Urinary bladder (tissue), 4 donors: ENCODE measurements around the gene SIRT1. TPM values are rescaled to one million over a fixed set of nuclear protein-coding genes. Genes with fewer than 3 reads are reported as not detected.

Experiments used
- DNase-seq: peaks from one replicate; pipeline ENCODE4 v3.0.0-alpha.2; 2015; ENCODE audit errors: extremely low spot score
- H3K27ac ChIP-seq: one replicate; pipeline ENCODE4 v1.5.1; 2013; ENCODE audit warnings: low read depth, mild to moderate bottlenecking, moderate library complexity
- H3K36me3 ChIP-seq: one replicate; pipeline ENCODE4 v1.6.1; 2013; ENCODE audit warnings: mild to moderate bottlenecking, moderate library complexity; ENCODE audit not compliant: insufficient read depth
- H3K4me1 ChIP-seq: one replicate; pipeline ENCODE4 v1.6.1; 2013; ENCODE audit warnings: mild to moderate bottlenecking, moderate library complexity; ENCODE audit not compliant: insufficient read depth
- H3K4me3 ChIP-seq: one replicate; pipeline ENCODE4 v1.5.1; 2013; ENCODE audit warnings: low read depth, low read length
- WGBS: extraction: QIAGEN DNeasy Blood & Tissue Kit; methylation state at CpG from one replicate; pipeline ENCODE4 v1.1.7; 2013; 5-methylcytosine and 5-hydroxymethylcytosine counted together
- polyA plus RNA-seq: library from polyadenylated mRNA; stranded (reverse); fragments of 200-250 nt; gene quantifications from one replicate; pipeline ENCODE4 v1.2.3, GENCODE V29; 2013
- total RNA-seq: library from RNA; depleted of rRNA; stranded (reverse); fragments of >200 nt; gene quantifications from one replicate; pipeline ENCODE4 v1.2.3, GENCODE V29; 2014
- donor health status: healthy with polysubstance abuse.
- donor health status: healthy.

The SIRT1 gene
- total and polyA plus RNA-seq, 2 donors, result 19.2 to 41.3 TPM

GRCh38 chr10:67912331-67912946 is 28.0 kb downstream of the SIRT1 start:
- WGBS, result 84% methylated on average over 2 of the region's 2 CpGs
- no peak overlapping the region for H3K27ac ChIP-seq
- no peak overlapping the region for H3K4me3 ChIP-seq
- H3K36me3 ChIP-seq, result peaks cover 15% of the 10 kb centered on the region
- no peaks in the 10 kb centered on the region for H3K4me1 ChIP-seq
- no peak for DNase-seq

DNA sequence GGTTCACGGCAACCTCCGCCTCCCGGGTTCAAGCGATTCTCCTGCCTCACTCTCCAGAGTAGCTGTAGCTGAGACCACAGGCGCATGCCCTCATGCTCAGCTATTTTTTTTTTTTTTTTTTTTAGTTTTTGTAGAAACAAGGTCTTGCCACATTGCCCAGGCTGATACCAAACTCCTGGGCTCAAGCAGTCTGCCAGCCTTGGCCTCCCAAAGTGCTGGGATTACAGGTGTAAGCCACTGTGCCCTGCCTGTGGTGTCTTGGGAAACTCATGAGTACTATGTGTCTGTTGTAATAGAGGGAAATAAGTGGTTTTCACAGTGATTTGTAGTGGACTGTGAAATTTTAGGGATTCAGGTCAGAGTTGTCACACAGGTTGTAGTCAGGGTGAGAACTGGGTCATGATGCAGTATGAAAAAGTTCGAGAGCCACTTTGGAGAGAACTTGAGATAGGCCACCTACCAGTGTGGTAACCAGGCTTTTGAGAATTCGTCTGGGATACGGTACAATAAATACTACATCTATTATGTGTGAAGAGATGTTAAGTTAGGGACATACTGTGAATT is 30.4 kb downstream of the SIRT1 start:
- DNase-seq, result no peak
- Histone ChIP-seq H3K27ac (no peak overlapping the region), H3K4me1 (no peaks in the 10 kb centered on the region), H3K4me3 (no peak overlapping the region), H3K36me3 (peaks cover 17% of the 10 kb centered on the region)
- WGBS, result 96% methylated on average over 8 of the region's 8 CpGs

GRCh38 chr10:67917169-67917568 is 32.7 kb downstream of the SIRT1 start:
- H3K4me1 ChIP-seq, result no peaks in the 10 kb centered on the region
- H3K27ac ChIP-seq, result no peak overlapping the region
- 73% methylated on average over 2 of the region's 2 CpGs for WGBS
- no peak overlapping the region for H3K4me3 ChIP-seq
- H3K36me3 ChIP-seq, result peaks cover 15% of the 10 kb centered on the region
- no peak for DNase-seq

- 67% methylated on average over 1 of the region's 1 CpG for WGBS
- no peak overlapping the region for H3K4me3 ChIP-seq
- H3K36me3 ChIP-seq, result peaks cover 11% of the 10 kb centered on the region
These were observed 33.2 kb downstream of the SIRT1 start for GRCh38 chr10:67917679-67918078.

DNA sequence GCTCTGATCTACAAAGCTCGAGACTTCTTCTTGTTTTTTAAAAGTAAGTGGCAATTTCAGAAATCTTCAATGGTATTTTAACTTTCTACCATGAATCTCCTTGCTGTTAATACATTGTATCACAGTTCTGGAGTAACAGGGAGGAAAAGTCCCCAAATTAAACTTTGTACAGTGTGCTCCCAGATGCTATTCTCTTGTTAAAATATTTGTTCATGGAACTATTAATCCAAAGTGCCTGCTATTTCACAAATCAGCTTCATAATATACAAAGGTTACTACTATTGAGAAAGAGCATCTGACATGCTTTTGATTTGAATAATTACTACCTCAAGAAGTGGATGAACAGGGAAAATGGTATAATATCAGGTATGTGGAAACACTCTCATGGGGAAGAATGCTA is 36.6 kb downstream of the SIRT1 start:
- Histone ChIP-seq H3K4me1 (no peaks in the 10 kb centered on the region), H3K27ac (no peak overlapping the region), H3K36me3 (peaks cover 6% of the 10 kb centered on the region), H3K4me3 (no peak overlapping the region)
- DNase-seq, result no peak
- WGBS, result 92% methylated on average over 1 of the region's 1 CpG

More at GRCh38 chr10:67917679-67918078, 33.2 kb downstream of the SIRT1 start:
- Histone ChIP-seq H3K4me1 (no peaks in the 10 kb centered on the region), H3K27ac (no peak overlapping the region)
- DNase-seq, result no peak

DNA sequence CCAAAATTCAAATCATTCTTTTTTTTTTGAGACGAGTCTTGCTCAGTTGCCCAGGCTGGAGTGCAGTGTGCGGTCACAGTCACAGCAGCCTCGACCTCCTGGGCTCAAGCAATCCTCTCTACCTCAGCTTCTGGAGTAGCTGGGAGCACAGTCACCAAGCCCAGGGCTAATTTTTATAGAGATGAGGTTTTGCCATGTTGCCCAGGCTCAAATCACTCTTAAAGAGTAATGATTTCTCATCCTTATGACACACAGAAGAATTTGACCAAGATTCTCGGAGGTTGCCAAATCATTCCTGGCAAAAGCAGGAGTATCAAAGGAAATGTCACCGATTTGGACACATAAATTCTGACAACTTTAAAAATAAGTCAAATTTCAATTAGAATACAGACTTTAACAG is 39.1 kb downstream of the SIRT1 start:
- no peak for DNase-seq
- no peak overlapping the region for H3K27ac ChIP-seq
- no peaks in the 10 kb centered on the region for H3K4me1 ChIP-seq
- 95% methylated on average over 5 of the region's 5 CpGs for WGBS
- peaks cover 10% of the 10 kb centered on the region for H3K36me3 ChIP-seq
- no peak overlapping the region for H3K4me3 ChIP-seq

DNA sequence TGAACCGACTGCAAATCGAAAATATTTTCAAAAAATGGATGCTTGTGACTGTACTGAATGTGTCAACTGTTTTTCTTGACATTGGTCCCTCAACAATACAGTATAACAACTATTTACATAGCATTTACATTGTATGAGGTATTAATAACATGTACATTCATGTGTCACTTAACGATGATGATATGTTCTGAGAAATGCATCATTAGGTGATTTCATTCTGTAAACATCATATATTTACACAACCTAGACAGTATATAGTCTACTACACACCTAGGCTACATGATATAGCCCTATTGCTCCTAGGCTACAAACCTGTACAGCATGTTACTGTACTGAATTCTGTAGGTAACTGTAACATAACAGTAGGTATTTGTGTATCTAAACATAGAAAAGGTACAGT is 39.7 kb downstream of the SIRT1 start:
- no peaks in the 10 kb centered on the region for H3K4me1 ChIP-seq
- no peak overlapping the region for H3K4me3 ChIP-seq
- H3K36me3 ChIP-seq, result peaks cover 9% of the 10 kb centered on the region
- 97% methylated on average over 3 of the region's 3 CpGs for WGBS
- no peak for DNase-seq
- no peak overlapping the region for H3K27ac ChIP-seq

GRCh38 chr10:67925449-67926005 is 41.1 kb downstream of the SIRT1 start:
- no peaks in the 10 kb centered on the region for H3K4me1 ChIP-seq
- peaks cover 7% of the 10 kb centered on the region for H3K36me3 ChIP-seq
- H3K27ac ChIP-seq, result no peak overlapping the region
- WGBS, result 80% methylated on average over 1 of the region's 1 CpG
- no peak overlapping the region for H3K4me3 ChIP-seq
- no peak for DNase-seq

DNA sequence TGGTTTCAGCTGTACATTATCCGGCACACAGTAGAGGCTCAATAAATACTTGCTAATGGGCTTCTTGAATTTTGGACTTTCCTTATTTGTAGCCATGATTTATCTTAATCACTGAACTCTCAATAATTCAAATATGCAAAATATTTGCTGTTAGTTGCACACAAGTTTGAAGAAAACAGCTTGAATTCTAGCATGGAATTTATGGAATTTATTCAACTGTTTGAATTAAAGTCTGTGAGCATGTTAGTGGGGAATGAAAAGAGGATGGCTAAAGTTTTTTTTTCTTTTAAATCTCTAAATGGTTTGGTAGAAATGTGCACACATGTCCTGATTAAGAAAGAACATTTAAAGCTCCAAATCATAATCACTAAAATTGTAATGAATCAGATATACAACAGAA is 42.5 kb downstream of the SIRT1 start:
- Histone ChIP-seq H3K4me3 (no peak overlapping the region), H3K27ac (no peak overlapping the region), H3K36me3 (peaks cover 9% of the 10 kb centered on the region), H3K4me1 (no peaks in the 10 kb centered on the region)
- DNase-seq, result no peak
- 99% methylated on average over 1 of the region's 1 CpG for WGBS

DNA sequence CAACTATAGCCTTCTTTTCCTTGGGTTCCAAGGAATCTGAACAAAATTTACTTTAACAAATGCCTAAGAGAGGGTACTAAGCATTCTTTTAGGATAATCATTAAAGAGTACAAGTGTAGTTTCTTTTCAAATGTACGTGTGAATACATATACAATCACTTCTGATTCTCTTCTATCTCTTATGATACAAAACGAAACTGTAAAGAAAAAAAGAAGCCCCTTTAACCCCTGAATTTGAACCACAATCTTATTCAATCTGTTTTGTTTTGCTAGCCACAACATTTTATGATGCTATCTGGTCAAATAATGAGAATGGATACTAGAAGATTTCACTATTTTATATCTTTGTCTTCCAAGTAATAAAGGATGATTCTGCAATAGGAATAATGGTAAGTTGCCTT is 48.7 kb downstream of the SIRT1 start:
- no peaks in the 10 kb centered on the region for H3K4me1 ChIP-seq
- 87% methylated on average over 2 of the region's 2 CpGs for WGBS
- no peak overlapping the region for H3K27ac ChIP-seq
- no peak for DNase-seq
- peaks cover 5% of the 10 kb centered on the region for H3K36me3 ChIP-seq
- no peak overlapping the region for H3K4me3 ChIP-seq

DNA sequence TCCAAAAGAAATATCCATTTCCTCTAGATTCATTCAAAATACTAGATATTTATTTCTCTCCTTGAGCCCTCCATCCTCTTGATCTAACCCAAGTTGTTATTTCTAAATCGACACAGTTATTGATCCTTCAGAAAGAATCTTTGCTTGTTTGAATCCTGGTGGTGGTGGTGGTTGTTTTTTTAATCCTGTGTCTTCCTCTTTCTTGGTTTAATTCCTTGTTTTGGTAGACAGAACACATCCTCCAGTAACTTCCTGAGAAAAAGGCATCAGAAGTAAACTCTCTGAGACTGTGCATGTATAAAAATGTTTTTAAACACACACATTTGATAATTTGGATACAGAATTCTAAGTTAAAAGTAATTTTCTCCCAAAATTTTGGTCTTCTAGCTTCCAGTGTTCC is 49.9 kb downstream of the SIRT1 start:
- Histone ChIP-seq H3K27ac (no peak overlapping the region), H3K36me3 (peaks cover 5% of the 10 kb centered on the region), H3K4me3 (no peak overlapping the region), H3K4me1 (no peaks in the 10 kb centered on the region)
- 89% methylated on average over 1 of the region's 1 CpG for WGBS
- DNase-seq, result no peak

DNA sequence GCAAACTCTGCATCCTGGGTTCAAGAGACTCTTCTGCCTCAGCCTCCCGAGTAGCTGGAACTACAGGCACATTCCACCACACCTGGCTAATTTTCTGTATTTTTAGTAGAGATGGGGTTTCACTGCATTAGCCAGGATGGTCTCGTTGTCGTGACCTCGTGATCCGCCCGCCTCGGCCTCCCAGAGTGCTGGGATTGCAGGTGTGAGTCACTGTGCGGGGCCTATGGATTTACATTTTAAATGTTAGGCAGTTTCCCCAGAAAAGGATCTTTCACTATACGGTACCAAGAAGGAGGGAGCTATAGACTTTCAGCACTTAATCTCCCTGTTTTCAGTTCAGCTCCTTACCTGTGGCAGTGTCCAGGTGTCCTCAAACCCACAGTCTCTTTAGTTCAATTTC is 50.8 kb downstream of the SIRT1 start:
- DNase-seq, result no peak
- H3K36me3 ChIP-seq, result peaks cover 5% of the 10 kb centered on the region
- 96% methylated on average over 9 of the region's 9 CpGs for WGBS
- no peaks in the 10 kb centered on the region for H3K4me1 ChIP-seq
- no peak overlapping the region for H3K4me3 ChIP-seq
- no peak overlapping the region for H3K27ac ChIP-seq

DNA sequence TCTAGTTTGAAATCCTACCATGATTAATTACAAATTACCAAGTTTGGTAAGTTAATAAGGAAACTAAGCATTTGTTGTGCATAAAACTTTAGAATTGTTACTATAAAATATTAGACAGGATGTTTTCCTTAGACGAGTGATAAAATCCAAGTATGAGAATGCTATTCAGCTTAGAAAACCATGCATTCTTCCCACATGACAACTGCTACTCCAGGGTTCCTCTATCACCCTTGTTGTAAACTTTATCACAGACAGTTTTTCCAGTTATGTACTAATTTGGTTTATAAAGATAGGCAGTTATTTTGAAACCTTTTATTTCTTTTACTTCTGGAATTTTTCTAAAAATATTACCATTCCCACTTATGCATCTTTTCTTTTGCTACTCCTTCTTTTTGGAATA is 52.0 kb downstream of the SIRT1 start:
- Histone ChIP-seq H3K36me3 (peaks cover 3% of the 10 kb centered on the region), H3K27ac (no peak overlapping the region), H3K4me1 (no peaks in the 10 kb centered on the region), H3K4me3 (no peak overlapping the region)
- DNase-seq, result no peak
- 57% methylated on average over 1 of the region's 1 CpG for WGBS

DNA sequence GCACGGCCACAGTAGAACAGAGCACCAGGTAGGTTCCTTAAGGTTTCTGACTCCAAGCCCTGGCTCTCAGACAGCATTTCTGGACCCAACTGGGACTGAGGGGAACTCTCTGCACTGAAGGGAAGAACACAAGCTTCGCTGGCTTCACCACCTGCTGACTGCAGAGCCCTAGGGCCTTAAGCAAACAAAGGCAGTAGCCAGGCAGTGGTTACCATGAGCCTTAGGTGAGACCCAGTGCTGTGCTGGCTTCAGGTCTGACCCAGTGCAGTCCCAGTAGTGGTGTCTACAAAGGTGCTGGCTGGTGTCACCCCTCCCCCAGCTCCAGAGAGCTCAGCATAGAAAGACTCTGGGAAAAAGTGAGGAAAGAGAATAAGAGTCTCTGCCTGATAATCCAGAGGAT is 59.5 kb downstream of the SIRT1 start:
- 95% methylated on average over 2 of the region's 2 CpGs for WGBS
- H3K4me1 ChIP-seq, result no peaks in the 10 kb centered on the region

More for the DNA sequence above, 59.5 kb downstream of the SIRT1 start:
- H3K36me3 ChIP-seq, result no peaks in the 10 kb centered on the region
- no peak overlapping the region for H3K4me3 ChIP-seq
- no peak overlapping the region for H3K27ac ChIP-seq
- no peak for DNase-seq
